ENCODE data around the gene MED14.

MED14 gene

GRCh38 chrX:40729598-40730584 is 5.5 kb downstream of the MED14 start:
- DNase-seq = peak in 1 of 2 experiments; percentile 0

GRCh38 chrX:40727581-40728252 is 7.6 kb downstream of the MED14 start:
- no peak for DNase-seq

GRCh38 chrX:40727093-40727492 is 8.2 kb downstream of the MED14 start:
- no peak for DNase-seq

- DNase-seq = no peak
These were observed 12.4 kb downstream of the MED14 start for GRCh38 chrX:40722930-40723329.

- DNase-seq = no peak
These were observed 13.7 kb downstream of the MED14 start for GRCh38 chrX:40721489-40722106.

- no peak for DNase-seq
These were observed 14.6 kb downstream of the MED14 start for GRCh38 chrX:40720792-40721191.

GRCh38 chrX:40720339-40720738 is 15.0 kb downstream of the MED14 start:
- no peak for DNase-seq

GRCh38 chrX:40719731-40720130 is 15.6 kb downstream of the MED14 start:
- no peak for DNase-seq

GRCh38 chrX:40719218-40719617 is 16.1 kb downstream of the MED14 start:
- no peak for DNase-seq

- no peak for DNase-seq
These were observed 25.9 kb downstream of the MED14 start for GRCh38 chrX:40709395-40709794.

GRCh38 chrX:40705658-40706312 is 29.6 kb downstream of the MED14 start:
- DNase-seq = no peak

GRCh38 chrX:40700640-40701342 is 34.6 kb downstream of the MED14 start:
- DNase-seq = no peak

- no peak for DNase-seq
These were observed 36.5 kb downstream of the MED14 start for GRCh38 chrX:40698851-40699250.

GRCh38 chrX:40694802-40695201 is 40.5 kb downstream of the MED14 start:
- DNase-seq = no peak

GRCh38 chrX:40688929-40689328 is 46.4 kb downstream of the MED14 start:
- DNase-seq = no peak

GRCh38 chrX:40687169-40687568 is 48.2 kb downstream of the MED14 start:
- DNase-seq = no peak

- no peak for DNase-seq
These were observed 49.9 kb downstream of the MED14 start for GRCh38 chrX:40685362-40685918.

GRCh38 chrX:40684092-40684491 is 51.2 kb downstream of the MED14 start:
- DNase-seq = no peak

- DNase-seq = no peak
These were observed 52.1 kb downstream of the MED14 start for GRCh38 chrX:40683245-40683644.

GRCh38 chrX:40671126-40671525 is 64.2 kb downstream of the MED14 start:
- DNase-seq = no peak

- no peak for DNase-seq
These were observed 71.3 kb downstream of the MED14 start for GRCh38 chrX:40663880-40664630.
